ENCODE measurements around the gene ZNF195.
"Not testable (repeated sequence)": the region's sequence is repeated elsewhere in the genome, so short reads cannot be mapped to it uniquely, and the experiment has no call there.

Gene ZNF195

DNA sequence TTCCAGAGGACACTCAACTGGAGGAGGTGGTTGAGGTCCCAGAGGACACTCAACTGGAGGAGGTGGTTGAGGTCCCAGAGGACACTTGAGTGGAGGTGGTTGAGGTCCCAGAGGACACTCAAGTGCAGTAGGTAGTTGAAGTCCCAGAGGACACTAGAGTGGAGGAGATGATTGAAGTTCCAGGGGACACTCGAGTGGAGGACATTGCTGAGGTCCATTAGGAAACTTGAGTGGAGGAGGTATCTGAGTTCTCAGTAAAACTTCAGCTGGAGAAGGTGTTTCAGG lies 39.7 kb downstream of the ZNF195 start:
- no peak overlapping the region for H3K4me3 ChIP-seq (ENCODE audit: low read depth, low read length)
- TF ChIP-seq, protein P1, sequence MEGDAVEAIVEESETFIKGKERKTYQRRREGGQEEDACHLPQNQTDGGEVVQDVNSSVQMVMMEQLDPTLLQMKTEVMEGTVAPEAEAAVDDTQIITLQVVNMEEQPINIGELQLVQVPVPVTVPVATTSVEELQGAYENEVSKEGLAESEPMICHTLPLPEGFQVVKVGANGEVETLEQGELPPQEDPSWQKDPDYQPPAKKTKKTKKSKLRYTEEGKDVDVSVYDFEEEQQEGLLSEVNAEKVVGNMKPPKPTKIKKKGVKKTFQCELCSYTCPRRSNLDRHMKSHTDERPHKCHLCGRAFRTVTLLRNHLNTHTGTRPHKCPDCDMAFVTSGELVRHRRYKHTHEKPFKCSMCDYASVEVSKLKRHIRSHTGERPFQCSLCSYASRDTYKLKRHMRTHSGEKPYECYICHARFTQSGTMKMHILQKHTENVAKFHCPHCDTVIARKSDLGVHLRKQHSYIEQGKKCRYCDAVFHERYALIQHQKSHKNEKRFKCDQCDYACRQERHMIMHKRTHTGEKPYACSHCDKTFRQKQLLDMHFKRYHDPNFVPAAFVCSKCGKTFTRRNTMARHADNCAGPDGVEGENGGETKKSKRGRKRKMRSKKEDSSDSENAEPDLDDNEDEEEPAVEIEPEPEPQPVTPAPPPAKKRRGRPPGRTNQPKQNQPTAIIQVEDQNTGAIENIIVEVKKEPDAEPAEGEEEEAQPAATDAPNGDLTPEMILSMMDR (conservative IDR thresholded peaks at IDR 0.05; ENCODE audit: low read depth, low read length): no peak
- no peak for DNase-seq (ENCODE audit: low read depth)

DNA sequence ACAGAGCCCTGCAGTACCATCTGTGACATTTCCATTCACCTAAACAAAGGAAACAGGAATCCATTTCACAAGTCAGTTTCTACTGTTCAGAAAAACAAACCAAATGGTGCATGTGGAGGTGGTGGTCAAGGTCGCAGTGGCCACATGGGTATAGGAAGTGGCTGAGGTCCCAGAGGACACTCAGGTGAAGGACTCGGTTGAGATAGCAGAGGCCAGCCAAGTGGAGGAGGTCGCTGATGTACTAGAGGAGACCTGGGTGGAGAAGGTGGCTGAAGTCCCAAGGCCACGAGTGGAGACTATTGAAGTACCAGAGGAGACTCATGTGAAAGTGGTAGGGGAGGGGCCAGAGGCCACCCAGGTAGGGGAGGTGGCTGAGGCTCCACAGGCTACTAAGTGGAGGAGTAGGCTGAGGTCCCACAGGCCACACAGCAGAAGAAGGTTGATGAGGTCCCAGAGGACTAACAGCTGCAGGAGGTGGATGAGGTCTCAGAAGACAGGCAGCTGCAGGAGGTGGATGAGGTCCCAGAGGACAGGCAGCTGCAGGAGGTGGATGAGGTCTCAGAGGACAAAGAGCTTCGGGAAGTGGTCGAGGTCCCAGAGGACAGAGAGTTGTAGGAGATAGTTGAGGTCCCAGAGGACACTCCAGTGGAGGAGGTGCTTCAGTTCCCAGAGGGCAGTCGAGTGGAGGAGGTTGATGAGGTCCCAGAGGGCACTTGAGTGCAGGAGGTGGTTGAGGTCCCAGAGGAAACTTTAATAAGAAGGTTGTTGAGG lies 40.2 kb downstream of the ZNF195 start:
- TF ChIP-seq, protein P1 (conservative IDR thresholded peaks at IDR 0.05; ENCODE audit: low read depth, low read length): no peak
- no peak overlapping the region for H3K4me3 ChIP-seq (ENCODE audit: low read depth, low read length)
- DNase-seq (ENCODE audit: low read depth): no peak

DNA sequence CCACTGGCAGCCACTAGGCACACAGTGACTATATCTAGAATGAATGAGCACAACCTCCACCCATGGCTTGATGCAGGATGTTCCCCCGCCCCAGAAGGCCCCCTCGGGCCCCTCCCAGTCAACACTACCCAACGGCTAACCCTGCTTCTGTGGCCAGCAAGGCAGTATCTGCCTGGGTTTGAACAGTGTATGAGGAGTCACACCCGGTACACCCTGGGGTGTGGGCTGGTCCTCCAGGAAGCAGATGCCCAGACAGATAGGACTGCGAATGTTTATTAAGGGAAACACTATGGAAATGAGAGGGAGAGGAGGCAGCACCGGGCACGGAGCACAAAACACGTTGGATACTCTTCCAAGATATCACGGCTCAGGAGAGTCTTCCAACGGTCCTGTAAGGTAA lies 42.5 kb downstream of the ZNF195 start:
- not testable (repeated sequence) for H3K4me3 ChIP-seq (ENCODE audit: low read depth, low read length); DNase-seq (ENCODE audit: low read depth)

DNA sequence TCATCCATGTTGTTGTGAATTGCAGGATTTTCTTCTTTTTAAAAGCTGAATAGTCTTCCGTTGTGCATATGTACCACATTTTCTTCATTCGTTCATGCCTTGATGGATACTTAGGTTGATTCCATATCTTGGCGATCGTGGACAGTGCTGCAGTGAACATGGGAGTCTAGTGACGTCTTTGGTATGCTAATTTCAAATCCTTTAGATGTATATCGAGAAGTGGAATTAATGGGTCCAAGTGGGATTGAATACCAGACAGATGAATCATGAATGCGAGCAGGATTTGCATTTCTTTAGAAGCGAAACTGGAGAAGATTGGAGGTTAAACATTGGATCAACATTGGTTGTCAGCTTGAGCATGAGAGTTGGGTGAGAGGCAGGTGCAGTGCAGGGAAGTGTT lies 45.8 kb downstream of the ZNF195 start:
- DNase-seq (ENCODE audit: low read depth); H3K4me3 ChIP-seq (ENCODE audit: low read depth, low read length): not testable (repeated sequence)

DNA sequence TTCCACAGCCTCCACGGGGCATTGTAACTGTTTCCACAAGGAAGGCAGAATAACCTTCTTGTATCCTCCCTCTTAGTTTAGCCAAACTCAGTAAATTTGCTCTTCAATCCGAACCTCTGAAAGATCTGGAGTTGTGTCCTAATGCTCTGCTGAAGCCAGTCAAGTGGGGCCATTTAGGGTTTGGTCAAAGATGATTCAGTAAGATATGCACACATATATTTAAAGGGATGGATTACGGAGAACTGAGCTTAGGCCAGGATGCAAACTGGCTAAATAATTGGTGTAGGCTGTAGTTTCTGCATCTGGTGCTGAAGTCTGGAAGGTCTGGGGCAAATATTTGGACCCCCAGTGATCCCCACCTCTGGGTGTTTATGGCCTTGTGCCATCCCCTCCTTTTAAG lies 47.9 kb downstream of the ZNF195 start:
- H3K4me3 ChIP-seq (ENCODE audit: low read depth, low read length); DNase-seq (ENCODE audit: low read depth): not testable (repeated sequence)

DNA sequence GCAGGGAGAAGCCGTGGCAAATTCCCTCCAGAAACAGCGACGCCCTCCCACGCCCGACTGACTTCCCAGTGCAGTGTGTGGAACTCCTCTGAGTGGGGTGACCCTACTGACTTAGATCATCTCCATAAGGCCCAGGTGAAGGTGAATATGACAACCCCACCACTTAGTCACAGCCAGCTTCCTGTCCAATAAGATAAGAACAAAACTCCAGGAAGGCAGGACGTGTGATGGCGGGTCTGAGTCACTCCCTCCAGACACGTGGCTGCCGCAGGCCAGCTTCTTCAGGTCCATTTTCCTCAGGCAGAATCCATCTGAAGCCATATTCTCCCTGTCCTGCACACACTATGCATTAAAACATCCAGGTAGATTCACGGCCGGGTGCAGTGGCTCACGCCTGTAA lies 48.9 kb downstream of the ZNF195 start:
- not testable (repeated sequence) for DNase-seq (ENCODE audit: low read depth); H3K4me3 ChIP-seq (ENCODE audit: low read depth, low read length)

DNA sequence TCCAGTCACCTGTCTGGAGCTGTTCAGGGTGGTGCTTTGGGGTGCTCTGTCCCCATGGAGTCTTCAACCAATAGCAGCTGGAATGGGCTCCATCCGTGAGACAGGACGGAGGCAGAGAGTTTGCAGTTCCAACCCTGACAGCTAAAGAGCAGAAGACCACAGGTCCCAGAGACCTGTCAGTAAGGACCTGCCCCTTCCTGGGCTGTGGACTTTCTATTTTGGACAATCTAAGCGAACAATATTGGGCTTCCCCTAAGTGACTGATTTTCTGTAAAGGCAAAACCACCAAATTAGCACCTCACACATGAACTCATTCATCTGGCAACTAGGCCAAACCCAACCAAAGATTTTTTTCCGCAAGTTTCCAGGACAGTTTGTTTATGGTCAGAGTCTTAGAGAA lies 50.4 kb downstream of the ZNF195 start:
- H3K4me3 ChIP-seq (ENCODE audit: low read depth, low read length); DNase-seq (ENCODE audit: low read depth): not testable (repeated sequence)

DNA sequence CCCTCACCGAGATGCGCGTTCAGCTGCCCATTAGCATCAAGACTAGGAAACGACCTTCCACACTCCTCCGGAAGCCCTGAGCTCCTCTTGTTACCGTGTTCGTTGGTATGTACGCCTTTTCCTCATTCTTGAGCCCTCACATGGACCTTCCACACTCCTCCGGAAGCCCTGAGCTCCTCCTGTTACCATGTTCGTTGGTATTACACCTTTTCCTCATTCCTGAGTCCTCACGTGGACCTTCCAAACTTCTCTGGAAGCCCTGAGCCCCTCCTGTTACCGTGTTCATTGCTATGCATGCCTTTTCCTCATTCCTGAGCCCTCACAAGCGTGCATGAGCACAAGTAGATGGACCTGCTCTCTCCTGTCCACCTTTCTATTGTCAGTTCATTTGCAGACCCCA lies 52.5 kb downstream of the ZNF195 start:
- H3K4me3 ChIP-seq (ENCODE audit: low read depth, low read length); DNase-seq (ENCODE audit: low read depth): not testable (repeated sequence)

DNA sequence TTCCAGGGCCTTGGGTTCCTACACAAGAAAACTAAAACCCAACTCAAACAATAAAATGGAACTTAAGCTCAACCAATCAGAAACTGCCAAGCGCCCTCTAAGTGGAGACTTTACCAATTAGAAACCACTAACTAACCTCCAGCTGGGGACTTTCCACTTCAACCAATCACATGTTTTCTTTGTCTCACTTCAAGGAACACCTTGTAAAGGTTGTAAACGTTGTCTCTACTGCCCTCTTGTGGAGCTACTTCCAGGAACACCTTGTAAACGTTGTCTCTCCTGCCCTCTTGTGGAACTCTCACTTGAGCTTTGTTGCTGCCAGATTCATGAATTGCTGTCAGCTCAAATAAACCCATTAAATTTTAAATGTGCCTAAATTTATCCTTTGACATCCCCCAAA lies 54.2 kb downstream of the ZNF195 start:
- not testable (repeated sequence) for H3K4me3 ChIP-seq (ENCODE audit: low read depth, low read length); DNase-seq (ENCODE audit: low read depth)
